ENCODE results near the gene CDH4.

GRCh38 chr20:61582196-61582923, 330.3 kb downstream of the CDH4 start:
- no peak for TF ChIP-seq CTCF (IDR thresholded peaks at IDR 0.05; ENCODE audit: insufficient read depth, low read length)
- TF ChIP-seq POLR2AphosphoS5 (IDR thresholded peaks at IDR 0.05; ENCODE audit: low read depth) = no peak
- no peak for TF ChIP-seq GABPA (IDR thresholded peaks at IDR 0.05; ENCODE audit: low read depth)
